SK-N-MC (cell line): ENCODE measurements around the gene TEX2.

ENCODE experiments used
- EZH2 ChIP-seq: fragments of 200-600 bp; sonication (generic); IDR thresholded peaks from one replicate; pipeline ENCODE4 v1.6.1; 2017; ENCODE audit warnings: antibody characterized with exemption
- FOXP2 ChIP-seq: optimal IDR thresholded peaks from 2 replicates; pipeline ENCODE3; 2011; ENCODE audit warnings: mild to moderate bottlenecking, moderate library complexity; ENCODE audit not compliant: insufficient read depth; ENCODE audit errors: extremely low read length, control extremely low read depth
- POLR2AphosphoS5 ChIP-seq: IDR thresholded peaks from 2 replicates; pipeline ENCODE4 v1.6.1; 2012; ENCODE audit warnings: mild to moderate bottlenecking, low read depth, low read length, borderline replicate concordance

GRCh38 chr17:64111831-64112230 lies 151.2 kb downstream of the TEX2 start:
- TF ChIP-seq POLR2AphosphoS5 (no peak), EZH2 (no peak), FOXP2 (no peak)
